ENCODE measurements around the gene ATP8B3.

DNA sequence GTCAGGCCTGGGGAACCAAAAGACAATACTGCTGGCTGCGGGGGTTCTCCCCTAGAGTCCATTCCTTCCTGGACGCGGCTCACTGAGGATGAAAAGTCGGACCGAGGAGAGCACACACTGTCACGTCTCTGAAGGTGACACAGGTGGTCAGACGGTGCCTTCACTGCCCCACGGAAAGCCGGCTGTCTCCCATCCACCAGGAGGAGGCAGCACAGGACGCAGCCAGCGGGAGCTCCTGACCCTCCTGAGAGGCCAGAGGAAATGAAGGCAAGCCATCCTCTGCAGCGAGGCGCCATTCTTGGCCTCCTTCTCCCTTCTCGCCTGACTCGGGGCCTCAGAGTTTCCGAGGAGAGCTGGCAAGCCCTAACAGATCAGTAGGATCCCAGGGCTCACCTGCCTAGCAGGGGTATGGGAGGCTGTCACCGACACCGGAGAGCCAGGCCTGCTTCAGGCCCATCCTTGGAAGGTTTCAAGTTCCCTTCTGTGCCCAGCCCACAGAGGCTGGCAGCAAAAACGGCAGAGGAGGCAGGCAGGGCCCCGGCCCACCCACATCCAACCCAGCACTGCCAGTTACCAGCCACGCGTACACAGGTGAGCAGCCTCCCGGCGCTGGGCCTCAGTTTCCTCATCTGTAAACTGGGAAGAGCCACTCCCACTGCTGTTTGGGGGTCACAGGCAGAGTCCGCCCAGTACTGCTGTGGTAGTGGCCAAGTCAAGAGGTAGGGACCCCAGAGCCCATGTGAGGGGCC is 31.7 kb upstream of the ATP8B3 start:
- no peak for TF ChIP-seq ZNF629 (tag by site-specific recombination; IDR thresholded peaks at IDR 0.05)
- TF ChIP-seq, protein P1, sequence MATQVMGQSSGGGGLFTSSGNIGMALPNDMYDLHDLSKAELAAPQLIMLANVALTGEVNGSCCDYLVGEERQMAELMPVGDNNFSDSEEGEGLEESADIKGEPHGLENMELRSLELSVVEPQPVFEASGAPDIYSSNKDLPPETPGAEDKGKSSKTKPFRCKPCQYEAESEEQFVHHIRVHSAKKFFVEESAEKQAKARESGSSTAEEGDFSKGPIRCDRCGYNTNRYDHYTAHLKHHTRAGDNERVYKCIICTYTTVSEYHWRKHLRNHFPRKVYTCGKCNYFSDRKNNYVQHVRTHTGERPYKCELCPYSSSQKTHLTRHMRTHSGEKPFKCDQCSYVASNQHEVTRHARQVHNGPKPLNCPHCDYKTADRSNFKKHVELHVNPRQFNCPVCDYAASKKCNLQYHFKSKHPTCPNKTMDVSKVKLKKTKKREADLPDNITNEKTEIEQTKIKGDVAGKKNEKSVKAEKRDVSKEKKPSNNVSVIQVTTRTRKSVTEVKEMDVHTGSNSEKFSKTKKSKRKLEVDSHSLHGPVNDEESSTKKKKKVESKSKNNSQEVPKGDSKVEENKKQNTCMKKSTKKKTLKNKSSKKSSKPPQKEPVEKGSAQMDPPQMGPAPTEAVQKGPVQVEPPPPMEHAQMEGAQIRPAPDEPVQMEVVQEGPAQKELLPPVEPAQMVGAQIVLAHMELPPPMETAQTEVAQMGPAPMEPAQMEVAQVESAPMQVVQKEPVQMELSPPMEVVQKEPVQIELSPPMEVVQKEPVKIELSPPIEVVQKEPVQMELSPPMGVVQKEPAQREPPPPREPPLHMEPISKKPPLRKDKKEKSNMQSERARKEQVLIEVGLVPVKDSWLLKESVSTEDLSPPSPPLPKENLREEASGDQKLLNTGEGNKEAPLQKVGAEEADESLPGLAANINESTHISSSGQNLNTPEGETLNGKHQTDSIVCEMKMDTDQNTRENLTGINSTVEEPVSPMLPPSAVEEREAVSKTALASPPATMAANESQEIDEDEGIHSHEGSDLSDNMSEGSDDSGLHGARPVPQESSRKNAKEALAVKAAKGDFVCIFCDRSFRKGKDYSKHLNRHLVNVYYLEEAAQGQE (tag by site-specific recombination; IDR thresholded peaks at IDR 0.05), result no peak
- TF ChIP-seq, protein P2, sequence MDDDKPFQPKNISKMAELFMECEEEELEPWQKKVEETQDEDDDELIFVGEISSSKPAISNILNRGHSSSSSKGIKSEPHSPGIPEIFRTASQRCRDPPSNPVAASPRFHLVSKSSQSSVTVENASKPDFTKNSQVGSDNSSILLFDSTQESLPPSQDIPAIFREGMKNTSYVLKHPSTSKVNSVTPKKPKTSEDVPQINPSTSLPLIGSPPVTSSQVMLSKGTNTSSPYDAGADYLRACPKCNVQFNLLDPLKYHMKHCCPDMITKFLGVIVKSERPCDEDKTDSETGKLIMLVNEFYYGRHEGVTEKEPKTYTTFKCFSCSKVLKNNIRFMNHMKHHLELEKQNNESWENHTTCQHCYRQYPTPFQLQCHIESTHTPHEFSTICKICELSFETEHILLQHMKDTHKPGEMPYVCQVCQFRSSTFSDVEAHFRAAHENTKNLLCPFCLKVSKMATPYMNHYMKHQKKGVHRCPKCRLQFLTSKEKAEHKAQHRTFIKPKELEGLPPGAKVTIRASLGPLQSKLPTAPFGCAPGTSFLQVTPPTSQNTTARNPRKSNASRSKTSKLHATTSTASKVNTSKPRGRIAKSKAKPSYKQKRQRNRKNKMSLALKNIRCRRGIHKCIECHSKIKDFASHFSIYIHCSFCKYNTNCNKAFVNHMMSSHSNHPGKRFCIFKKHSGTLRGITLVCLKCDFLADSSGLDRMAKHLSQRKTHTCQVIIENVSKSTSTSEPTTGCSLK (tag by site-specific recombination; IDR thresholded peaks at IDR 0.05), result no peak
- TF ChIP-seq ZEB2 (tag by site-specific recombination; IDR thresholded peaks at IDR 0.05), result no peak
- TF ChIP-seq, protein P3, sequence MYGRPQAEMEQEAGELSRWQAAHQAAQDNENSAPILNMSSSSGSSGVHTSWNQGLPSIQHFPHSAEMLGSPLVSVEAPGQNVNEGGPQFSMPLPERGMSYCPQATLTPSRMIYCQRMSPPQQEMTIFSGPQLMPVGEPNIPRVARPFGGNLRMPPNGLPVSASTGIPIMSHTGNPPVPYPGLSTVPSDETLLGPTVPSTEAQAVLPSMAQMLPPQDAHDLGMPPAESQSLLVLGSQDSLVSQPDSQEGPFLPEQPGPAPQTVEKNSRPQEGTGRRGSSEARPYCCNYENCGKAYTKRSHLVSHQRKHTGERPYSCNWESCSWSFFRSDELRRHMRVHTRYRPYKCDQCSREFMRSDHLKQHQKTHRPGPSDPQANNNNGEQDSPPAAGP (tag by site-specific recombination; IDR thresholded peaks at IDR 0.05), result no peak
- no peak for TF ChIP-seq MEIS1 (CRISPR knock-in tag; IDR thresholded peaks at IDR 0.05; ENCODE audit: borderline replicate concordance)

All from HEK293 (cell line).